Effector memory CD8-positive, alpha-beta T cell (primary cell): ENCODE data around the gene KCP.

Source experiments
- ATAC-seq: fragments of 150-1000 bp; cut with Tn5 transposase; replicated peaks from 2 replicates; pipeline ENCODE4 v1.10.0; 2021; ENCODE audit warnings: mild to moderate bottlenecking, moderate library complexity
- DNase-seq, 3 experiments: peaks; one replicate each; pipeline ENCODE4 v3.0.0; 2021
- H3K27ac Mint-ChIP-seq, 2 donors: one replicate each; pipeline ENCODE4 v1.8.0; 2022; ENCODE audit warnings: mild to moderate bottlenecking in 2 of 2, mixed read lengths in 2 of 2, moderate library complexity in 2 of 2
- H3K27me3 Mint-ChIP-seq, 2 donors: one replicate each; pipeline ENCODE4 v1.8.0; 2022; ENCODE audit warnings: mixed read lengths in 2 of 2
- H3K36me3 Mint-ChIP-seq: one replicate; pipeline ENCODE4 v1.8.0; 2022; ENCODE audit warnings: mild to moderate bottlenecking, moderate library complexity, mixed read lengths; ENCODE audit not compliant: insufficient read depth
- H3K4me1 Mint-ChIP-seq, 2 donors: one replicate each; pipeline ENCODE4 v1.8.0; 2022; ENCODE audit warnings: low read depth in 2 of 2, mixed read lengths in 2 of 2
- H3K4me3 Mint-ChIP-seq, 2 donors: one replicate each; pipeline ENCODE4 v1.8.0; 2022; ENCODE audit warnings: mild to moderate bottlenecking in 2 of 2, mixed read lengths in 2 of 2, moderate library complexity in 2 of 2
- H3K9me3 Mint-ChIP-seq, 2 donors: one replicate each; pipeline ENCODE4 v1.8.0; 2022; ENCODE audit warnings: mixed read lengths in 2 of 2

KCP gene

GRCh38 chr7:128888039-128888755 lies 22.3 kb downstream of the KCP start:
- Mint-ChIP-seq H3K9me3 (no peaks in the 10 kb centered on the region), H3K27me3 (peaks cover 14 to 26% of the 10 kb centered on the region in 2 donors), H3K36me3 (peaks cover 3% of the 10 kb centered on the region), H3K4me1 (peaks cover 3 to 5% of the 10 kb centered on the region in 2 donors), H3K27ac (no peak overlapping the region), H3K4me3 (no peak overlapping the region)
- DNase-seq (no peak), ATAC-seq (no peak)

- Mint-ChIP-seq H3K36me3 (peaks cover 3% of the 10 kb centered on the region), H3K4me3 (no peak overlapping the region), H3K9me3 (no peaks in the 10 kb centered on the region), H3K27ac (no peak overlapping the region), H3K27me3 (peaks cover 14 to 21% of the 10 kb centered on the region in 2 donors), H3K4me1 (peaks cover 3 to 5% of the 10 kb centered on the region in 2 donors)
- DNase-seq: no peak
- no peak for ATAC-seq
Measured at GRCh38 chr7:128887169-128888038, 23.1 kb downstream of the KCP start.

- H3K9me3 Mint-ChIP-seq: no peaks in the 10 kb centered on the region
- no peak overlapping the region for H3K4me3 Mint-ChIP-seq
- H3K27me3 Mint-ChIP-seq: peaks cover 14 to 21% of the 10 kb centered on the region in 2 donors
- DNase-seq (no peak), ATAC-seq (no peak)
- no peak overlapping the region for H3K27ac Mint-ChIP-seq
- H3K36me3 Mint-ChIP-seq: peaks cover 3% of the 10 kb centered on the region
- peaks cover 3 to 5% of the 10 kb centered on the region in 2 donors for H3K4me1 Mint-ChIP-seq
Measured at GRCh38 chr7:128886391-128887168, 23.9 kb downstream of the KCP start.

- no peak for ATAC-seq
- Mint-ChIP-seq H3K9me3 (no peaks in the 10 kb centered on the region), H3K4me3 (no peak overlapping the region), H3K27me3 (peaks cover 14 to 21% of the 10 kb centered on the region in 2 donors), H3K4me1 (peaks cover 3 to 5% of the 10 kb centered on the region in 2 donors), H3K36me3 (peaks cover 3% of the 10 kb centered on the region), H3K27ac (no peak overlapping the region)
- DNase-seq: no peak
Measured at GRCh38 chr7:128885370-128886187, 24.9 kb downstream of the KCP start.

GRCh38 chr7:128884561-128885369 lies 25.7 kb downstream of the KCP start:
- Mint-ChIP-seq H3K27ac (no peak overlapping the region), H3K4me3 (peak overlapping the region in 1 of 2 donors; percentile 64), H3K9me3 (no peaks in the 10 kb centered on the region), H3K36me3 (peaks cover 3% of the 10 kb centered on the region), H3K4me1 (peaks cover 3 to 5% of the 10 kb centered on the region in 2 donors), H3K27me3 (peaks cover 9 to 15% of the 10 kb centered on the region in 2 donors)
- DNase-seq (no peak), ATAC-seq (no peak)

- Mint-ChIP-seq H3K36me3 (peaks cover 3% of the 10 kb centered on the region), H3K4me3 (peak overlapping the region; percentile 62 to 64), H3K9me3 (no peaks in the 10 kb centered on the region), H3K27ac (peak overlapping the region; percentile 38 to 54), H3K27me3 (peaks cover 4 to 12% of the 10 kb centered on the region in 2 donors), H3K4me1 (peaks cover 3 to 5% of the 10 kb centered on the region in 2 donors)
- DNase-seq (peak; percentile 88 to 89 (median 89)), ATAC-seq (peak; percentile 94)
Measured at GRCh38 chr7:128883622-128884448, 26.7 kb downstream of the KCP start.

- Mint-ChIP-seq H3K9me3 (no peaks in the 10 kb centered on the region), H3K4me3 (no peak overlapping the region), H3K36me3 (peaks cover 3% of the 10 kb centered on the region), H3K27ac (no peak overlapping the region), H3K27me3 (peaks cover 4 to 12% of the 10 kb centered on the region in 2 donors), H3K4me1 (peaks cover 3 to 5% of the 10 kb centered on the region in 2 donors)
- no peak for DNase-seq
- no peak for ATAC-seq
Measured at GRCh38 chr7:128882134-128882533, 28.4 kb downstream of the KCP start.

- Mint-ChIP-seq H3K27ac (peak overlapping the region in 1 of 2 donors; percentile 57), H3K36me3 (peaks cover 3% of the 10 kb centered on the region), H3K4me3 (no peak overlapping the region), H3K27me3 (peaks cover 4 to 12% of the 10 kb centered on the region in 2 donors), H3K9me3 (no peaks in the 10 kb centered on the region), H3K4me1 (peaks cover 3 to 5% of the 10 kb centered on the region in 2 donors)
- no peak for ATAC-seq
- DNase-seq: no peak
Measured at GRCh38 chr7:128881458-128882125, 28.9 kb downstream of the KCP start.

- H3K27ac Mint-ChIP-seq: no peak overlapping the region
- DNase-seq: no peak
- H3K4me1 Mint-ChIP-seq: peaks cover 3 to 5% of the 10 kb centered on the region in 2 donors
- no peaks in the 10 kb centered on the region for H3K9me3 Mint-ChIP-seq
- H3K27me3 Mint-ChIP-seq: peaks cover 4 to 9% of the 10 kb centered on the region in 2 donors
- H3K4me3 Mint-ChIP-seq: no peak overlapping the region
- ATAC-seq: no peak
- H3K36me3 Mint-ChIP-seq: peaks cover 3% of the 10 kb centered on the region
Measured at GRCh38 chr7:128880791-128881457, 29.6 kb downstream of the KCP start.

GRCh38 chr7:128879939-128880746 lies 30.4 kb downstream of the KCP start:
- H3K4me1 Mint-ChIP-seq: peaks cover 3 to 5% of the 10 kb centered on the region in 2 donors
- H3K4me3 Mint-ChIP-seq: no peak overlapping the region
- peaks cover 3% of the 10 kb centered on the region for H3K36me3 Mint-ChIP-seq
- H3K27ac Mint-ChIP-seq: no peak overlapping the region
- DNase-seq: no peak
- H3K27me3 Mint-ChIP-seq: peaks cover 0 to under 1% of the 10 kb centered on the region in 2 donors
- no peaks in the 10 kb centered on the region for H3K9me3 Mint-ChIP-seq
- ATAC-seq: no peak
